Neutrophil (primary cell): ENCODE measurements around the gene AMPD3.
A peak's percentile ranks its signal among the peaks of the same experiment; 100 is the strongest.

Experiments used
- H3K27ac ChIP-seq: fragments of 200-600 bp; sonication (generic); 2 replicates; pipeline ENCODE4 v1.5.1; 2016; ENCODE audit warnings: mild to moderate bottlenecking, moderate library complexity
- H3K27me3 ChIP-seq: fragments of 200-600 bp; sonication (generic); 2 replicates; pipeline ENCODE4 v1.6.0; 2016; ENCODE audit warnings: mild to moderate bottlenecking
- H3K36me3 ChIP-seq: fragments of 200-600 bp; sonication (generic); 2 replicates; pipeline ENCODE4 v1.5.1; 2017
- H3K4me1 ChIP-seq, 2 experiments: fragments of 200-600 bp in 1 of 2; sonication (generic) in 1 of 2; 1 replicate in 1 of 2; 2 replicates in 1 of 2; pipeline versions ENCODE4 v1.5.1 to v1.6.1; 2013 to 2016; ENCODE audit warnings: low read depth in 1 of 2, low read length in 1 of 2, mild to moderate bottlenecking in 1 of 2, moderate library complexity in 1 of 2; ENCODE audit not compliant: control insufficient read depth in 1 of 2, insufficient read depth in 1 of 2
- H3K4me3 ChIP-seq, 2 experiments: fragments of 200-600 bp in 1 of 2; sonication (generic) in 1 of 2; 1 replicate in 1 of 2; 2 replicates in 1 of 2; pipeline ENCODE4 v1.5.1; 2013 to 2016; ENCODE audit warnings: low read depth in 1 of 2, low read length in 1 of 2, mild to moderate bottlenecking in 1 of 2, moderate library complexity in 1 of 2
- H3K9me3 ChIP-seq: fragments of 200-600 bp; sonication (generic); 2 replicates; pipeline ENCODE4 v1.5.1; 2016
- CTCF ChIP-seq: fragments of 200-600 bp; sonication (generic); IDR thresholded peaks from 2 replicates; pipeline ENCODE4 v1.5.1; 2016; ENCODE audit warnings: antibody characterized with exemption

Gene AMPD3

GRCh38 chr11:10528121-10528520 lies 73.1 kb downstream of the AMPD3 start:
- H3K27ac ChIP-seq = no peak overlapping the region
- peaks cover 91% of the 10 kb centered on the region for H3K36me3 ChIP-seq

GRCh38 chr11:10529279-10529678 lies 74.2 kb downstream of the AMPD3 start:
- no peaks in the 10 kb centered on the region for H3K9me3 ChIP-seq
- no peaks in the 10 kb centered on the region for H3K27me3 ChIP-seq
- TF ChIP-seq CTCF = no peak
- H3K4me3 ChIP-seq = no peak overlapping the region
- H3K27ac ChIP-seq = no peak overlapping the region
- peaks cover 8 to 9% of the 10 kb centered on the region in 2 experiments for H3K4me1 ChIP-seq
- H3K36me3 ChIP-seq = peaks cover 81% of the 10 kb centered on the region

More at GRCh38 chr11:10528121-10528520, 73.1 kb downstream of the AMPD3 start:
- Histone ChIP-seq H3K4me3 (no peak overlapping the region), H3K4me1 (no peaks in the 10 kb centered on the region), H3K27me3 (no peaks in the 10 kb centered on the region), H3K9me3 (no peaks in the 10 kb centered on the region)
- no peak for TF ChIP-seq CTCF

GRCh38 chr11:10532526-10532925 lies 77.5 kb downstream of the AMPD3 start:
- Histone ChIP-seq H3K36me3 (peaks cover 52% of the 10 kb centered on the region), H3K27me3 (no peaks in the 10 kb centered on the region)
- no peak for TF ChIP-seq CTCF

GRCh38 chr11:10533323-10533722 lies 78.3 kb downstream of the AMPD3 start:
- Histone ChIP-seq H3K36me3 (peaks cover 44% of the 10 kb centered on the region), H3K27me3 (no peaks in the 10 kb centered on the region), H3K27ac (peak overlapping the region; percentile 59), H3K9me3 (no peaks in the 10 kb centered on the region), H3K4me3 (no peak overlapping the region), H3K4me1 (peaks cover 31 to 33% of the 10 kb centered on the region in 2 experiments)
- no peak for TF ChIP-seq CTCF

More at GRCh38 chr11:10532526-10532925, 77.5 kb downstream of the AMPD3 start:
- Histone ChIP-seq H3K4me3 (no peak overlapping the region), H3K9me3 (no peaks in the 10 kb centered on the region), H3K27ac (no peak overlapping the region), H3K4me1 (peaks cover 28 to 33% of the 10 kb centered on the region in 2 experiments)

GRCh38 chr11:10534316-10534715 lies 79.3 kb downstream of the AMPD3 start:
- H3K9me3 ChIP-seq = no peaks in the 10 kb centered on the region
- peak overlapping the region; percentile 59 for H3K27ac ChIP-seq
- H3K4me1 ChIP-seq = peaks cover 38 to 41% of the 10 kb centered on the region in 2 experiments
- TF ChIP-seq CTCF = no peak
- no peak overlapping the region for H3K4me3 ChIP-seq
- peaks cover 34% of the 10 kb centered on the region for H3K36me3 ChIP-seq
- no peaks in the 10 kb centered on the region for H3K27me3 ChIP-seq

- no peaks in the 10 kb centered on the region for H3K9me3 ChIP-seq
- TF ChIP-seq CTCF = no peak
- peaks cover 57 to 62% of the 10 kb centered on the region in 2 experiments for H3K4me1 ChIP-seq
- no peak overlapping the region for H3K27ac ChIP-seq
- peaks cover 3% of the 10 kb centered on the region for H3K36me3 ChIP-seq
- no peaks in the 10 kb centered on the region for H3K27me3 ChIP-seq
- no peak overlapping the region for H3K4me3 ChIP-seq
Observed at GRCh38 chr11:10537600-10537999, 82.5 kb downstream of the AMPD3 start.
